GM23338 (cell line): Measurements from ENCODE around the gene SLC5A6. TPM values are rescaled to one million over a fixed set of nuclear protein-coding genes. Genes with fewer than 3 reads are reported as not detected.

Source experiments
- ATAC-seq: fragments of 200-7000 bp; cut with Tn5 transposase; 3 replicates; pipeline ENCODE4 v1.9.1; 2020
- DNase-seq: peaks from one replicate; pipeline ENCODE4 v3.0.0-alpha.2; 2015; ENCODE audit warnings: low spot score
- H2AFZ ChIP-seq: fragments of 200-600 bp; sonication (generic); 2 replicates; pipeline ENCODE4 v1.8.0; 2016; ENCODE audit warnings: antibody characterized with exemption, mild to moderate bottlenecking, moderate library complexity
- H3F3A ChIP-seq: fragments of 200-600 bp; sonication (generic); replicated peaks from 2 replicates; pipeline ENCODE4 v1.8.0; 2017; ENCODE audit warnings: antibody characterized with exemption, mixed run types, low read depth
- H3K27ac ChIP-seq: fragments of 200-600 bp; sonication (generic); 2 replicates; pipeline ENCODE4 v1.6.1; 2016; ENCODE audit warnings: low read depth
- H3K27me3 ChIP-seq: fragments of 200-600 bp; sonication (generic); 2 replicates; pipeline ENCODE4 v1.8.0; 2016; ENCODE audit warnings: mild to moderate bottlenecking, mixed run types, moderate library complexity; ENCODE audit not compliant: insufficient read depth
- H3K36me3 ChIP-seq: fragments of 200-600 bp; sonication (generic); 2 replicates; pipeline ENCODE4 v1.8.0; 2016; ENCODE audit warnings: mild to moderate bottlenecking; ENCODE audit not compliant: insufficient read depth
- H3K4me1 ChIP-seq: fragments of 200-600 bp; sonication (generic); 2 replicates; pipeline ENCODE4 v1.8.0; 2016; ENCODE audit warnings: mild to moderate bottlenecking, moderate library complexity; ENCODE audit not compliant: insufficient read depth
- H3K4me2 ChIP-seq: fragments of 200-600 bp; sonication (generic); 2 replicates; pipeline ENCODE4 v1.7.1; 2017; ENCODE audit warnings: mixed run types
- H3K4me3 ChIP-seq: fragments of 200-600 bp; sonication (generic); 2 replicates; pipeline ENCODE4 v1.6.1; 2016; ENCODE audit warnings: mixed run types
- H3K79me2 ChIP-seq: fragments of 200-600 bp; sonication (generic); replicated peaks from 2 replicates; pipeline ENCODE4 v1.8.0; 2017; ENCODE audit warnings: mild to moderate bottlenecking; ENCODE audit not compliant: insufficient read depth
- H3K9me2 ChIP-seq: fragments of 200-600 bp; sonication (generic); 2 replicates; pipeline ENCODE4 v1.8.0; 2017; ENCODE audit not compliant: insufficient read depth
- H4K20me1 ChIP-seq: fragments of 200-600 bp; sonication (generic); replicated peaks from 2 replicates; pipeline ENCODE4 v1.8.0; 2017; ENCODE audit warnings: mild to moderate bottlenecking; ENCODE audit not compliant: insufficient read depth
- H3K27ac Mint-ChIP-seq: 2 replicates; pipeline ENCODE4 v1.8.0; 2020; ENCODE audit warnings: inconsistent platforms, mild to moderate bottlenecking, moderate library complexity, mixed read lengths
- H3K27me3 Mint-ChIP-seq: 3 replicates; pipeline ENCODE4 v1.8.0; 2022; ENCODE audit warnings: low read depth, mild to moderate bottlenecking, moderate library complexity, mixed read lengths, inconsistent platforms; ENCODE audit not compliant: insufficient read depth, poor library complexity
- H3K36me3 Mint-ChIP-seq: 3 replicates; pipeline ENCODE4 v1.8.0; 2021; ENCODE audit warnings: low read depth, mild to moderate bottlenecking, inconsistent platforms, moderate library complexity, mixed read lengths
- H3K4me1 Mint-ChIP-seq: 3 replicates; pipeline ENCODE4 v1.8.0; 2020; ENCODE audit warnings: mild to moderate bottlenecking, inconsistent platforms, mixed read lengths
- H3K4me3 Mint-ChIP-seq: 3 replicates; pipeline ENCODE4 v1.8.0; 2021; ENCODE audit warnings: moderate library complexity, mild to moderate bottlenecking, inconsistent platforms, mixed read lengths
- H3K9me3 Mint-ChIP-seq: 3 replicates; pipeline ENCODE4 v1.8.0; 2020; ENCODE audit warnings: moderate library complexity, mild to moderate bottlenecking, inconsistent platforms, mixed read lengths
- CREB1 ChIP-seq: fragments of 250-450 bp; sonication (Bioruptor Pico); IDR thresholded peaks from 2 replicates; pipeline ENCODE4 v1.5.0; 2020; ENCODE audit warnings: low read depth, mild to moderate bottlenecking, moderate library complexity
- CTCF ChIP-seq, 2 experiments: fragments of 200-600 bp in 1 of 2; sonication (generic) in 1 of 2; conservative IDR thresholded peaks; 2 replicates each; pipeline versions ENCODE4 v1.5.1 to v1.6.1; 2016 to 2017; ENCODE audit warnings: antibody characterized with exemption in 2 of 2, low read depth in 2 of 2, mild to moderate bottlenecking in 2 of 2, moderate library complexity in 1 of 2
- EZH2 ChIP-seq: fragments of 200-600 bp; sonication (generic); IDR thresholded peaks from one replicate; pipeline ENCODE4 v1.8.0; 2017; ENCODE audit warnings: antibody characterized with exemption, mild to moderate bottlenecking, low read depth; ENCODE audit not compliant: unreplicated experiment
- EZH2phosphoT487 ChIP-seq: fragments of 200-600 bp; sonication (generic); IDR thresholded peaks from one replicate; pipeline ENCODE4 v1.8.1; 2018; ENCODE audit warnings: antibody characterized with exemption; ENCODE audit not compliant: unreplicated experiment
- JUNB ChIP-seq: IDR thresholded peaks from one replicate; pipeline ENCODE4 v1.6.1; 2016; ENCODE audit warnings: antibody characterized with exemption; ENCODE audit not compliant: unreplicated experiment
- NANOG ChIP-seq: IDR thresholded peaks from 2 replicates; pipeline ENCODE4 v1.6.1; 2016; ENCODE audit warnings: antibody characterized with exemption, borderline replicate concordance
- POLR2AphosphoS5 ChIP-seq: IDR thresholded peaks from 2 replicates; pipeline ENCODE4 v1.6.1; 2016; ENCODE audit warnings: antibody characterized with exemption, low read depth
- STAT1 ChIP-seq: IDR thresholded peaks from one replicate; pipeline ENCODE4 v1.6.1; 2016; ENCODE audit warnings: antibody characterized with exemption; ENCODE audit not compliant: unreplicated experiment
- ZNF114 ChIP-seq: fragments of 250-450 bp; sonication (Bioruptor Pico); IDR thresholded peaks from 2 replicates; pipeline ENCODE4 v1.5.0; 2020; ENCODE audit warnings: mild to moderate bottlenecking, moderate library complexity
- ZNF331 ChIP-seq: fragments of 250-450 bp; sonication (Bioruptor Pico); IDR thresholded peaks from 2 replicates; pipeline ENCODE4 v1.5.0; 2020; ENCODE audit warnings: low read depth, mild to moderate bottlenecking, moderate library complexity
- ZNF462 ChIP-seq: fragments of 250-450 bp; sonication (Bioruptor Pico); IDR thresholded peaks from 2 replicates; pipeline ENCODE4 v1.5.0; 2020; ENCODE audit warnings: mild to moderate bottlenecking, moderate library complexity
- polyA plus RNA-seq: library from polyadenylated mRNA; unstranded; fragments of >200 nt; fragmentation: Nextera tagmentation; extraction: Ambion mirVana; gene quantifications from 2 replicates; pipeline ENCODE4 v1.2.1, GENCODE V29; 2016
- total RNA-seq: library from RNA; depleted of rRNA; stranded (reverse); fragments of >200 nt; shearing (Covaris generic); gene quantifications from 2 replicates; pipeline ENCODE4 v1.2.3, GENCODE V29; 2014
- TF ChIP-seq, protein P1 (sequence below): IDR thresholded peaks from one replicate; pipeline ENCODE4 v1.6.1; 2018; ENCODE audit warnings: antibody characterized with exemption; ENCODE audit not compliant: unreplicated experiment
- TF ChIP-seq, protein P2 (sequence below): IDR thresholded peaks from 2 replicates; pipeline ENCODE4 v1.6.1; 2016; ENCODE audit warnings: antibody characterized with exemption

The SLC5A6 gene
- total and polyA plus RNA-seq, 2 experiments from 2014 or later, result 44.3 to 153 TPM

DNA sequence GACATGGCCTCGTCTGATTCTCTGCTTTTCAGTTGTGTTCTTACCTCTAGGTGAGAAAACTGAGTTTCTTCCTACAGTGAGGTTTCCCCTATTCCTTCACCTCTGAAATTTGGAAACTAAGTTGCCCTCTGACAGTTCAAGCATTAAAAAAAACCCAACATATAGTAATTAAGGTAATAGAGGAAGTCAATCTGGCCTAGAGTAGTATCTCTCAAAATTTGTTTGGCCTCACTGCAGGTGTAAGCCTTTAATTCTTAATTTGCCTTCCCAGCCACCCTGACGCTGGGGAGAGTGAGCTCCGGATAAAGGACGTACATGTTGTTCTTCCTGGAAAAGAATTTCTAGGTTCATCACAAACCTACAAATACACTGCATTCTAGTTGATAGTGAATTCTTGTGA lies 6.5 kb upstream of the SLC5A6 start:
- Histone ChIP-seq H3K27ac (peak overlapping the region; percentile 97), H3K4me2 (peak overlapping the region; percentile 82), H3K4me3 (peak overlapping the region; percentile 61; the same call in 1 of the 2 replicates), H3K9me2 (no peaks in the 10 kb centered on the region), H3K27me3 (no peaks in the 10 kb centered on the region), H3F3A (peaks cover 18% of the 10 kb centered on the region; the same call in 1 of the 2 replicates), H2AFZ (no peak overlapping the region), H3K36me3 (peaks cover 40% of the 10 kb centered on the region), H3K79me2 (peaks cover 24% of the 10 kb centered on the region), H4K20me1 (peaks cover 10% of the 10 kb centered on the region; the same call in 1 of the 2 replicates), H3K4me1 (peaks cover 10% of the 10 kb centered on the region; the same call in 1 of the 2 replicates)
- Mint-ChIP-seq H3K9me3 (no peaks in the 10 kb centered on the region), H3K27ac (peak overlapping the region; percentile 86), H3K36me3 (peaks cover 86% of the 10 kb centered on the region), H3K4me3 (peak overlapping the region; percentile 97), H3K27me3 (peaks cover 8% of the 10 kb centered on the region), H3K4me1 (peaks cover 26% of the 10 kb centered on the region)
- TF ChIP-seq ZNF331 (CRISPR knock-in tag) (no peak), EZH2phosphoT487 (no peak), POLR2AphosphoS5 (no peak), EZH2 (no peak), ZNF114 (CRISPR knock-in tag) (no peak), CREB1 (CRISPR knock-in tag) (no peak), STAT1 (no peak), NANOG (no peak), JUNB (no peak), ZNF462 (no peak), CTCF (conservative IDR thresholded peaks at IDR 0.05; ENCODE audit: low read depth in 2 of 2) (no peak)
- TF ChIP-seq, protein P1, sequence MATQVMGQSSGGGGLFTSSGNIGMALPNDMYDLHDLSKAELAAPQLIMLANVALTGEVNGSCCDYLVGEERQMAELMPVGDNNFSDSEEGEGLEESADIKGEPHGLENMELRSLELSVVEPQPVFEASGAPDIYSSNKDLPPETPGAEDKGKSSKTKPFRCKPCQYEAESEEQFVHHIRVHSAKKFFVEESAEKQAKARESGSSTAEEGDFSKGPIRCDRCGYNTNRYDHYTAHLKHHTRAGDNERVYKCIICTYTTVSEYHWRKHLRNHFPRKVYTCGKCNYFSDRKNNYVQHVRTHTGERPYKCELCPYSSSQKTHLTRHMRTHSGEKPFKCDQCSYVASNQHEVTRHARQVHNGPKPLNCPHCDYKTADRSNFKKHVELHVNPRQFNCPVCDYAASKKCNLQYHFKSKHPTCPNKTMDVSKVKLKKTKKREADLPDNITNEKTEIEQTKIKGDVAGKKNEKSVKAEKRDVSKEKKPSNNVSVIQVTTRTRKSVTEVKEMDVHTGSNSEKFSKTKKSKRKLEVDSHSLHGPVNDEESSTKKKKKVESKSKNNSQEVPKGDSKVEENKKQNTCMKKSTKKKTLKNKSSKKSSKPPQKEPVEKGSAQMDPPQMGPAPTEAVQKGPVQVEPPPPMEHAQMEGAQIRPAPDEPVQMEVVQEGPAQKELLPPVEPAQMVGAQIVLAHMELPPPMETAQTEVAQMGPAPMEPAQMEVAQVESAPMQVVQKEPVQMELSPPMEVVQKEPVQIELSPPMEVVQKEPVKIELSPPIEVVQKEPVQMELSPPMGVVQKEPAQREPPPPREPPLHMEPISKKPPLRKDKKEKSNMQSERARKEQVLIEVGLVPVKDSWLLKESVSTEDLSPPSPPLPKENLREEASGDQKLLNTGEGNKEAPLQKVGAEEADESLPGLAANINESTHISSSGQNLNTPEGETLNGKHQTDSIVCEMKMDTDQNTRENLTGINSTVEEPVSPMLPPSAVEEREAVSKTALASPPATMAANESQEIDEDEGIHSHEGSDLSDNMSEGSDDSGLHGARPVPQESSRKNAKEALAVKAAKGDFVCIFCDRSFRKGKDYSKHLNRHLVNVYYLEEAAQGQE, result no peak
- TF ChIP-seq, protein P2, sequence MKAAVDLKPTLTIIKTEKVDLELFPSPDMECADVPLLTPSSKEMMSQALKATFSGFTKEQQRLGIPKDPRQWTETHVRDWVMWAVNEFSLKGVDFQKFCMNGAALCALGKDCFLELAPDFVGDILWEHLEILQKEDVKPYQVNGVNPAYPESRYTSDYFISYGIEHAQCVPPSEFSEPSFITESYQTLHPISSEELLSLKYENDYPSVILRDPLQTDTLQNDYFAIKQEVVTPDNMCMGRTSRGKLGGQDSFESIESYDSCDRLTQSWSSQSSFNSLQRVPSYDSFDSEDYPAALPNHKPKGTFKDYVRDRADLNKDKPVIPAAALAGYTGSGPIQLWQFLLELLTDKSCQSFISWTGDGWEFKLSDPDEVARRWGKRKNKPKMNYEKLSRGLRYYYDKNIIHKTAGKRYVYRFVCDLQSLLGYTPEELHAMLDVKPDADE, result no peak
- ATAC-seq, result no peak
- DNase-seq, result no peak
